Measurements from ENCODE around the gene PKP4.

GRCh38 chr2:158645299-158645698 is 188.5 kb downstream of the PKP4 start:
- TF ChIP-seq POLR2A (conservative IDR thresholded peaks at IDR 0.05) (no peak), TEAD4 (IDR thresholded peaks at IDR 0.05; ENCODE audit: low read length) (no peak), TEAD4 (CRISPR knock-in tag; IDR thresholded peaks at IDR 0.05; ENCODE audit: borderline replicate concordance) (no peak), FOXJ3 (CRISPR knock-in tag; IDR thresholded peaks at IDR 0.05) (no peak), POLR2AphosphoS2 (IDR thresholded peaks at IDR 0.05; ENCODE audit: low read length) (no peak), ZNF431 (CRISPR knock-in tag; IDR thresholded peaks at IDR 0.05) (no peak), TAF1 (IDR thresholded peaks at IDR 0.05; ENCODE audit: control insufficient read depth, extremely low read depth, insufficient read depth, low read length, severe bottlenecking) (no peak), REST (IDR thresholded peaks at IDR 0.05; ENCODE audit: borderline replicate concordance) (no peak), REST (CRISPR knock-in tag; IDR thresholded peaks at IDR 0.05; ENCODE audit: low read depth) (no peak)
